GM18526 (cell line): ENCODE measurements around the gene NR2E1.

Experiments
- POLR2A ChIP-seq: IDR thresholded peaks from 3 replicates; pipeline ENCODE4 v1.6.1; 2011; ENCODE audit not compliant: insufficient read length; ENCODE audit errors: extremely low read depth

NR2E1 gene

DNA sequence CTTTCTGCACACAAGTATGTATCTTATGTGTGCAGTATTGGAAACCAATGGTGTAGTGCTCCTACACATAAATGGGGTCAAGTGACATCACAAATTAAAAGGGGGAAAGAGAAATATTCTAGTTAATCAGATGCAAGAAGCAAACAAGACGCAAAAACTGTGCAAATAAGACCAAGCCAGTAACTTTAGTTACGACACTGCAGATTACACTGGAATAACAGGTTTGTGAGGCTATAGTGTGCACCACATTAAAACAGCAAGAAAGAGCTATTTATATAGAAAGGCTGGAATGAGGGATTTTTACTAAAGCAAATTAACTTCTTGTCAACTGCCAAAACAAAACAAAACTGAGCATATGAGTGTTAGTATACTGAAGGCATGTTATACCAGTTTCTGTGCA, 45.8 kb downstream of the NR2E1 start:
- no peak for TF ChIP-seq POLR2A

DNA sequence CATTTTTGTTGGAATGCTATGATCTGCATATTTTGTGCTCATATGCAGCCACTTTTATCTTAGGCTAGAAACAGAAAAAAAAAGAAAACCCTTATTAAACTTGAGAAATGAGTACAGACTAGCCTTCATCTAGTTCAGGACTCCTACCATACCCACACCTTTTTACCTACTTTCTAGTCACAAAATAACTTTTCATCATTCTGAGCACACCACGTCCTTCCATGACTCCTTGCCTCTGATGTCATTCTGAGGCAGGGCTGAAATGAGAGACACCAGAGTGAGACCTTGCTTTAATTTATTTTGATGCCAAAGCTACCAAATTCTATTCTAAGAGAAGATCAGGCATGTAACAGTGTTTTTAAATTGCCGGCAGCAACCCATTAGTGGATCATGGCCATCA, 56.2 kb downstream of the NR2E1 start:
- no peak for TF ChIP-seq POLR2A

DNA sequence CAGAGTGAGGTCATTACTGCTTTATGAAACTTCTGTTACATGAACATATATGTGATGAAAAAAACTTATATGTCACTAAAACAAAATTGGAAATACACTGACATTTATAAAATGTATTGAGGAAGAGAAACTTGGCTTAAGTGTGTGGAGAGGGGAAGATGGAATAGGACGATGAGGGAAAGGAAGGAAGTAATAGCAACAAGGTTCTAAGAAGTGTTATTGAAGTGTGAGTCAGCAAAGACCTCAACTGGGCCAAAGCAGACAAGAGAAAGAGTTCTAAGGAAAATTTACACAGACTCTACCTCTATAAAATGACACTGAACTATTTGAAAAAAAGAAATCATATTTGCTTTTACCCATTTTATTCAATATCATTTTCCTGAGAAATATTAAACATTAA, 56.7 kb downstream of the NR2E1 start:
- no peak for TF ChIP-seq POLR2A

DNA sequence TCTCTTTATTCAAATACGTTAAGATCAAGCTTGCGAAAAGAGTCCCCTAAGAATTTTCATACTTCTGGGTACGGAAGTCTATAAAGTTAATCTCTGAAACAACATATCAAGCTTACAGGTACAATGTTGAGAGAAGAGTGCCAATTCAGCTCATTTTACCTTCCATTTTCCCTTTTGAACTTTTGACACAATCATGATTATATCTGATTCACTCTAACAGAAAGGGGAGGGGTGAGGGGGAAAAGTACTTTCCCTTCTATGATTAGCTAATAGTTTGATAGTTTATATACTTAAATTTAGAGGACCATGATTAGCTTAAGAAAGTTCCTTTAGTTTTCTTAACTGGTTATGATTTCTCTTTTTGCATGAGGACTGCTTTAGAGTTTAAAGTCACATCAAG, 61.5 kb downstream of the NR2E1 start:
- no peak for TF ChIP-seq POLR2A

DNA sequence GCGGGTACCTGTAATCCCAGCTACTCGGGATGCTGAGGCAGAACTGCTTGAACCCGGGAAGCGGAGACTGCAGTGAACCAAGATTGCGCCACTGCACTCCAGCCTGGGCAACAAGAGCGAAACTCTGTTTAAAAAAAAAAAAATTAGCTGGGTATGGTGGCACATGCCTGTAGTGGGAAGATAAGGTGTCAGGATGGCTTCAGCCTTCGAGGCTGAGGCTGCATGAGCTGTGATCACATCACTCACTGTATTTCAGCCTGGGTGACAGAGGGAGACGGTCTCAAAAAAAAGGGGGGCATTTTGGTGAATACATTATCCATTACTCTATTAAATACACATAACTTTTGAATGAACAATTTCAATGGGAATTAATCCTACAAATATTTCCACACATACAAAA, 62.6 kb downstream of the NR2E1 start:
- no peak for TF ChIP-seq POLR2A

DNA sequence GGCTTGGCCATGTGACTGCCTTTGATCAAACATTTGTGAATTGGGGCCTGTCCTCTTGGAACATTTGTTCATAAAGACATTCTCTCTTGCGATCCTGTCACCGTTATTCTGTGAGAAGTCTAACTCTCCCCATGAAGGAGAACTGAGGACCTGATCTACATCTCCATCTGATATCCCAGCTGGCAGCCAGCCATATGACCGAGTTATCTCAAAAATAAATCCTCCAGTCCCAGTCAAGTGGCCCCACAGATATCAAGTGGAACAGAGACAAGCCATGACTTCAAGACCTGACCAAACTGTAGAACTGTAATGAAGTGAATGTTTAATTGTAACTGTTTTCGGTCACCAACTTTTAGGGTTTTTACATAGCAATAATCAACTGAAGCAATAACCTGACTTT, 69.3 kb downstream of the NR2E1 start:
- no peak for TF ChIP-seq POLR2A

DNA sequence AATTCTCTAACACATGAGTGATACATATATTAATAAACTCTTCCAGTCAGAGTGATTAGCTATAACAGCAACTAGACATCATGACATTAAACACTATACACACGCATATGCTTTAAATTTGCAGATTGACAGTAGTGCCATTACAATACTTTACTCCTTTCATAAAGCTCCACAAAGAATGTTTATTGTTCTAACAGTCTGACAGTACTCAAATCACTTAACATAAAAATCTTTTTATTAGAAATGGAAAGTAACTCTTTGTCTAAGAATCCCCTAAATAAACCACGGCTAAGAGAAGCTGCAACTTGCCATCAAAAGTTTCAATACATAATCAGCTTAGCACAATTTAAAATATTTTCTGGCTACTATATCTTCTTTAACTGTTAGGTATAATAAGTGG, 71.0 kb downstream of the NR2E1 start:
- TF ChIP-seq POLR2A: no peak

DNA sequence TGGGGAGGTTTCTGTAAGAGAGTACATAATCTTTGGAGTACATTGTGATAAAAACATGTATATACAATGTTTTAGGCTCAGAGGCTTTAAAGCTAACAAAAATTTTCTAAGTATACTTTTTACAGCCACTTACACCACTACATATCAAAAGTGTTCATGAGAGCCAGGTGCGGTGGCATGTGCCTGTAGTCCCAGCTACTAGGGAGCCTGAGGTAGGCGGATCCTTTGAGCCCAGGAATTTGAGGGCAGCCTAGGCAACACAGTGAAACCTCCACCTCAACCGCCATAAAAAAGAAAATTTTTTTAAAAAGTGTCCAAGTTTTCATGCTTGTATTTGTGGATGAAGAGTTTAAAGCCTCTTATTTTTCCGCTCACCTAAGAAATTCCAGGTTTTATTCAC, 72.5 kb downstream of the NR2E1 start:
- no peak for TF ChIP-seq POLR2A
